Right lobe of liver (tissue), 4 donors: Measurements from ENCODE around the gene ATP2B1.

Experiments
- POLR2A ChIP-seq: fragments of 450-650 bp; IDR thresholded peaks from one replicate; pipeline ENCODE4 v1.6.1; 2017; ENCODE audit warnings: antibody characterized with exemption, mild to moderate bottlenecking
- TF ChIP-seq, protein P1 (sequence below), 4 donors: fragments of 200-600 bp in 3 of 4; fragments of 450-650 bp in 1 of 4; IDR thresholded peaks; one replicate each; pipeline versions ENCODE4 v1.5.1 to v1.8.0; 2016 to 2022; ENCODE audit warnings: antibody characterized with exemption in 4 of 4, mild to moderate bottlenecking in 2 of 4
- donor health status: DM: no; HTN: no; CAD: no.
- donor health status: DM: no; HTN: no; CAD: no.
- donor health status: DM: no; HTN: yes; CAD: no.

DNA sequence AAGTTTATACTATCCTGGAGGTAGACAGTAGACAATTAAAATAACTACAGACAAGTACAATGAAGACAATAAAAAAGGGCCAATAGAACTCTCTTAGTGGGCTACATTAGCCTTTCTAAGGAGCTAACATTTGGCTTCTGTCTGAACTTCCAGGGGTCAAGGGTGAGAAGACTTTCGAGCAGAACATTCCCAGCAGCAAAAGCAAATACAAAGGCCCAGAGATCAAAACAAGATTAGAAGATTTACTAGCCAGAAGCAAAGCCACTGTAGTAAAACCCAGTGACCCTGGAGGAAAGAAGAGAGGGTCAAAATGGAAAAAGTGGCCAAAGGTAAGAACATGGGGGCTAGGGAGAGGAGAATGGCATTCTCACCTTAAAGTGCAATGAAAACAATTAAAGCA is 63.2 kb downstream of the ATP2B1 start:
- TF ChIP-seq, protein P1, sequence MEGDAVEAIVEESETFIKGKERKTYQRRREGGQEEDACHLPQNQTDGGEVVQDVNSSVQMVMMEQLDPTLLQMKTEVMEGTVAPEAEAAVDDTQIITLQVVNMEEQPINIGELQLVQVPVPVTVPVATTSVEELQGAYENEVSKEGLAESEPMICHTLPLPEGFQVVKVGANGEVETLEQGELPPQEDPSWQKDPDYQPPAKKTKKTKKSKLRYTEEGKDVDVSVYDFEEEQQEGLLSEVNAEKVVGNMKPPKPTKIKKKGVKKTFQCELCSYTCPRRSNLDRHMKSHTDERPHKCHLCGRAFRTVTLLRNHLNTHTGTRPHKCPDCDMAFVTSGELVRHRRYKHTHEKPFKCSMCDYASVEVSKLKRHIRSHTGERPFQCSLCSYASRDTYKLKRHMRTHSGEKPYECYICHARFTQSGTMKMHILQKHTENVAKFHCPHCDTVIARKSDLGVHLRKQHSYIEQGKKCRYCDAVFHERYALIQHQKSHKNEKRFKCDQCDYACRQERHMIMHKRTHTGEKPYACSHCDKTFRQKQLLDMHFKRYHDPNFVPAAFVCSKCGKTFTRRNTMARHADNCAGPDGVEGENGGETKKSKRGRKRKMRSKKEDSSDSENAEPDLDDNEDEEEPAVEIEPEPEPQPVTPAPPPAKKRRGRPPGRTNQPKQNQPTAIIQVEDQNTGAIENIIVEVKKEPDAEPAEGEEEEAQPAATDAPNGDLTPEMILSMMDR (IDR thresholded peaks at IDR 0.05), result no peak
- TF ChIP-seq POLR2A, result no peak
